ENCODE data around the gene TRMT1. TPM values are rescaled to one million over a fixed set of nuclear protein-coding genes. Genes with fewer than 3 reads are reported as not detected.

The TRMT1 gene
- total and polyA plus RNA-seq, 7 donors: 31.6 to 87.1 (median 42.3) TPM

DNA sequence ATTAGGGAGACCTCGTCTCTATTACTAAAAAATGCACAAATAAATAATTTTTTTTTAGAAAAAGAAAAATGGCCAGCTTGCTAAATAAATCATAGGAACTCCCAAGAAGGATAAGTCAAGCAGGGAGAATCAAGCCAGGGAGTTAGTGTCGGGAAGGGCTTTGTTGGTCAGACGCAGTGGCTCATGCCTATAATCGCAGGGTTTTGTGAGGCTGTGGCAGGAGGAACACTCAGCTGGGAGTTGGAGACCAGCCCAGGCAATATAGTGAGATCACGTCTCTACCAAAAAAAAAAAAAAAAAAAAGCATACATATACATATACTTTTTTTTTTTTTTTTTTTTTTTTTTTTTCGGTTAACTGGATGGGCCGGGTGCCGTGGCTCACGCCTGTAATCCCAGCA lies 10.5 kb upstream of the TRMT1 start:
- H3K36me3 ChIP-seq (ENCODE audit: insufficient read depth in 1 of 2, low read depth in 1 of 2): peaks cover 0 to 7% of the 10 kb centered on the region in 2 donors
- ATAC-seq (no peak), DNase-seq (no peak)
- WGBS, 3 donors: 76 to 91% (median 82%) methylated on average over 8 to 9 of the region's 9 CpGs
- TF ChIP-seq, protein P1, sequence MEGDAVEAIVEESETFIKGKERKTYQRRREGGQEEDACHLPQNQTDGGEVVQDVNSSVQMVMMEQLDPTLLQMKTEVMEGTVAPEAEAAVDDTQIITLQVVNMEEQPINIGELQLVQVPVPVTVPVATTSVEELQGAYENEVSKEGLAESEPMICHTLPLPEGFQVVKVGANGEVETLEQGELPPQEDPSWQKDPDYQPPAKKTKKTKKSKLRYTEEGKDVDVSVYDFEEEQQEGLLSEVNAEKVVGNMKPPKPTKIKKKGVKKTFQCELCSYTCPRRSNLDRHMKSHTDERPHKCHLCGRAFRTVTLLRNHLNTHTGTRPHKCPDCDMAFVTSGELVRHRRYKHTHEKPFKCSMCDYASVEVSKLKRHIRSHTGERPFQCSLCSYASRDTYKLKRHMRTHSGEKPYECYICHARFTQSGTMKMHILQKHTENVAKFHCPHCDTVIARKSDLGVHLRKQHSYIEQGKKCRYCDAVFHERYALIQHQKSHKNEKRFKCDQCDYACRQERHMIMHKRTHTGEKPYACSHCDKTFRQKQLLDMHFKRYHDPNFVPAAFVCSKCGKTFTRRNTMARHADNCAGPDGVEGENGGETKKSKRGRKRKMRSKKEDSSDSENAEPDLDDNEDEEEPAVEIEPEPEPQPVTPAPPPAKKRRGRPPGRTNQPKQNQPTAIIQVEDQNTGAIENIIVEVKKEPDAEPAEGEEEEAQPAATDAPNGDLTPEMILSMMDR (IDR thresholded peaks at IDR 0.05): no peak
- intact Hi-C loops (cut with DNase I): no loop called here
- no peak overlapping the region for H3K27ac ChIP-seq
- H3K4me3 ChIP-seq: no peak overlapping the region
- H3K9me3 ChIP-seq: no peaks in the 10 kb centered on the region
- no peaks in the 10 kb centered on the region for H3K27me3 ChIP-seq (ENCODE audit: insufficient read depth in 3 of 3, low read length in 2 of 3)
- no peaks in the 10 kb centered on the region for H3K4me1 ChIP-seq

DNA sequence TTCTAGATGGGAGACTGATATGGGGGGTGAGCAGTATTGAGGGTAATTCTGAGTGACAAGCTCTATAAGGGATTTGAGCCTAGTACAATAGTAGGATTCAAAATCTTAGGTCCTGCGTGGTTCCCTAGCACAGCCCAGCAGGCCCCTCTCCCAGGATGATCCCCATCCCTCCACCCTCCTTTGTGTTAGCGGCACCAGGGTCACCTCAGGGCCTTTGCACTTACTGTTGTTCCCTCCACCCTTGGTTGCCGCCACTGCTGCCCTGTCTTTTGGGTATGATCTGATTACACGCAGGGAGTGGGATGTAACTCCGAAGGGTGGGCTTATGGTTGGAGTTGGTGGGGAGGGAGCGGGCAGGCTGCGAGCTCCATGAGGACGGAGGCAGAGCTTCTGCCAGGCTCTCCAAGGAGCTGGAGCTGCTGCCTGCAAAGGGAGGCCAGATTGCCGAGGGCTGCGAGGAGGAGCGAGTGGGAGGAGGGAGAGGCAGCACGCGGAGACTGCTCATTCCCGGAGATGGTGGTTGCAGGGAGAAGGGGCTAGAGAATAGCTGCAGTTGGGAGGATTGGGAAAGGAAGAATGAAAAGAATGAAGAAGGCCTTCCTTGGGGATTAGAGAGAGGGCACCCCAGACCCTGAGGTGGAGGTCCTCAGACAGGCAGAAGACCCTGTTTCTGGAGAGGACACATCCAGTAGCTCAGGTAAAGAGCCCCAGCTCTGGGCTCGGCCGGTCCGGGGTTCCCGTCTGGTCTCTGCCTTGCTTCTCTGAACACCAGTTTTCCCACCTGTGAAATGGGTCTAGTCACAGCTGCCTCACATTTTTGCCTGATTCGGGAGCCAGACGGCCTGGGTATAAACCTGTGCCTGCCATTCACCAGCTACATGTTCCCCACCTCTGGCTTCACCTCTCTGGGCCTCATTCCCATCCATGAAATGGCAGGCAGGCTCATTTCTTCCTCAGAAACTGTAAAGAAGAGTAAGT lies 6.7 kb upstream of the TRMT1 start:
- no peak for ATAC-seq
- H3K27ac ChIP-seq: no peak overlapping the region
- TF ChIP-seq, protein P1 (IDR thresholded peaks at IDR 0.05): no peak
- H3K36me3 ChIP-seq (ENCODE audit: insufficient read depth in 1 of 2, low read depth in 1 of 2): peaks cover 0 to 7% of the 10 kb centered on the region in 2 donors
- no peak for DNase-seq
- peaks cover 13% of the 10 kb centered on the region for H3K4me1 ChIP-seq
- H3K4me3 ChIP-seq: no peak overlapping the region
- no peaks in the 10 kb centered on the region for H3K9me3 ChIP-seq
- H3K27me3 ChIP-seq (ENCODE audit: insufficient read depth in 3 of 3, low read length in 2 of 3): no peaks in the 10 kb centered on the region
- WGBS, 3 donors: 87 to 92% (median 89%) methylated on average over 20 of the region's 20 CpGs
- intact Hi-C loops (cut with DNase I): no loop called here

DNA sequence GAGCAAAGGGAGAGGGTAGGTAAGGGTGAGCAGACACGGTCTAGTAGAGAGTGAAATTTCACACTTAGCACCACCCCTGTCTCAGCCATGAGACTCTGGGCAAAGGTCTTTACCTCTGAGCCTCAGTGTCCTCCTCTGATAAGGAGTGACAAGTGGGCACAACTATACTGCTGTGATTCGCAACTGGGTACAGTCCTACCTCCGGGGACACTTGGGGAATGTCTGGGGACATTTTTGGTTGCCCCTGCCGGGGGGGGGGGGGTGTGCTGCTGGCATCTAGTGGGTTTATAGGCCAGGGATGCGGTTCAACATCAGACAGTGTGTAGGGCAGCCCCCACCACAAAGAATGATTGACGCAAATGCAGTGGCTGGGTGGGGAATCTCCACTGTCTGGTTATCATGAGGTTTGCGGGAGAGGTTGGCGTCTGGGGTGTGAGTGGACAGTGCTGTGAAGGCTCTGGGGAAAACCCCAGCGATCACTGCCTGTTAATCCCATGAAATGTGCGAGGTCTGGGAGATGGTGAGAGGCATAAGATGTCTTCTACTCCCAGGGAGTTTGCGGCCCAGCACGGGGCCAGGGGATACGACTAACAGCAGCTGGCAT lies 5.8 kb upstream of the TRMT1 start:
- DNase-seq (no peak), ATAC-seq (no peak)
- H3K36me3 ChIP-seq (ENCODE audit: insufficient read depth in 1 of 2, low read depth in 1 of 2): peaks cover 0 to 7% of the 10 kb centered on the region in 2 donors
- peaks cover 15% of the 10 kb centered on the region for H3K4me1 ChIP-seq
- H3K27ac ChIP-seq: no peak overlapping the region
- WGBS, 3 donors: 69 to 89% (median 74%) methylated on average over 12 to 13 of the region's 13 CpGs
- TF ChIP-seq, protein P1 (IDR thresholded peaks at IDR 0.05): no peak
- no peaks in the 10 kb centered on the region for H3K27me3 ChIP-seq (ENCODE audit: insufficient read depth in 3 of 3, low read length in 2 of 3)
- no peak overlapping the region for H3K4me3 ChIP-seq
- H3K9me3 ChIP-seq: no peaks in the 10 kb centered on the region
- intact Hi-C loops (cut with DNase I): no loop called here

DNA sequence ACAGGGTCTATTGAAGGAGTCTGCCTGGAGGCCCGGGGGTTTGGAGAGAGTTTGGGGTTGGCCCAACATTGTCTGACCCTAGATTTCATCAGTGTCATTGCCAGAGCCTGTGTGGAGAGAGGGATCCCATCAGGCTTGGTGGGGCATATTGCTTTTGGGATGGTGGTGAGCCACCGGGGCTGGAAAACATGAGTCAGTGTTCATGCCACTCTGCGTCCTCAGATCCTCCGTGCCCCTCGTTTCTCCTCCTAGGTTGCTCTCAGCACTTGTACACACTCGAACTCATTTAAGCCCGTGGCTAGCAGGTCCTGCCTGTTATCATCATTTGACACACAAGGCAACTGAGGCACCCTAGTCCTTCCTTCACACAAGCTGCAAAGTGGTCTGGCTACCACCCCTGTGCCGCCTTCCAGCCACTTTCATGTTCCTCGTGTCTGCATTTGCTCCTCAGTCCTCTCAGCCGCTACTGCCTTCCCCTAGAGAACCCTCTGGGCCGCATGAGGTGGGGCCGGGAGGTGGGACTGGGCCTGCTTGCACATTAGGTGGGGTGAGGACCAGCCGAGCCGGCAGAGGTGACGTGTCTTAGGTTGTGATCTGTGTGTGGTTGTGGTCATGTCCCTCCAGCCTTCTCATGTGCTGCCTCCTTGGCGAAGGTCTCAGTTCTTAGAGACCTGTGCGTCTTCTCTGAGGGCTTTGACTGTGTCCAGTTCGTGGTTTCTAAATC lies 5.2 kb upstream of the TRMT1 start:
- DNase-seq (no peak), ATAC-seq (no peak)
- WGBS, 3 donors: 69 to 83% (median 71%) methylated on average over 18 of the region's 18 CpGs
- H3K27me3 ChIP-seq (ENCODE audit: insufficient read depth in 3 of 3, low read length in 2 of 3): no peaks in the 10 kb centered on the region
- peaks cover 22% of the 10 kb centered on the region for H3K4me1 ChIP-seq
- H3K36me3 ChIP-seq (ENCODE audit: insufficient read depth in 1 of 2, low read depth in 1 of 2): peaks cover 0 to 7% of the 10 kb centered on the region in 2 donors
- no peak overlapping the region for H3K27ac ChIP-seq
- H3K9me3 ChIP-seq: no peaks in the 10 kb centered on the region
- H3K4me3 ChIP-seq: no peak overlapping the region
- intact Hi-C loops (cut with DNase I): no loop called here
- TF ChIP-seq, protein P1 (IDR thresholded peaks at IDR 0.05): no peak
